Aorta (tissue), 5 donors: ENCODE results near the gene RNH1. TPM values are rescaled to one million over a fixed set of nuclear protein-coding genes. Genes with fewer than 3 reads are reported as not detected.
A peak's percentile ranks its signal among the peaks of the same experiment; 100 is the strongest.
"Not testable (repeated sequence)": the region's sequence is repeated elsewhere in the genome, so short reads cannot be mapped to it uniquely, and the experiment has no call there.

ENCODE experiments used
- ATAC-seq: fragments of 200-7000 bp; cut with Tn5 transposase; one replicate; pipeline ENCODE4 v1.9.1; 2022; ENCODE audit warnings: moderate library complexity; ENCODE audit not compliant: low FRiP score
- DNase-seq, 2 donors: peaks; one replicate each; pipeline ENCODE4 v3.0.0-alpha.2; 2020
- H3K27ac ChIP-seq, 2 donors: one replicate each; pipeline ENCODE4 v1.5.1; 2013; ENCODE audit warnings: low read length in 2 of 2, mild to moderate bottlenecking in 2 of 2, moderate library complexity in 2 of 2, control low read depth in 1 of 2, inconsistent platforms in 1 of 2, low read depth in 1 of 2
- H3K27me3 ChIP-seq, 2 donors: one replicate each; pipeline ENCODE4 v1.6.1; 2013; ENCODE audit warnings: control low read depth in 1 of 2, low read length in 1 of 2, mild to moderate bottlenecking in 1 of 2, moderate library complexity in 1 of 2; ENCODE audit not compliant: insufficient read depth in 2 of 2, control insufficient read depth in 1 of 2
- H3K36me3 ChIP-seq, 2 donors: one replicate each; pipeline ENCODE4 v1.6.1; 2013; ENCODE audit warnings: control low read depth in 1 of 2, low read length in 1 of 2, mild to moderate bottlenecking in 1 of 2; ENCODE audit not compliant: insufficient read depth in 2 of 2, control insufficient read depth in 1 of 2
- H3K4me1 ChIP-seq, 2 donors: one replicate each; pipeline ENCODE4 v1.6.1; 2013; ENCODE audit warnings: low read length in 2 of 2, control low read depth in 1 of 2, mild to moderate bottlenecking in 1 of 2, moderate library complexity in 1 of 2; ENCODE audit not compliant: insufficient read depth in 2 of 2, control insufficient read depth in 1 of 2
- H3K4me3 ChIP-seq, 2 donors: one replicate each; pipeline ENCODE4 v1.5.1; 2013; ENCODE audit warnings: low read length in 2 of 2, control low read depth in 1 of 2, mild to moderate bottlenecking in 1 of 2
- H3K9me3 ChIP-seq: one replicate; pipeline ENCODE4 v1.6.1; 2013; ENCODE audit warnings: mild to moderate bottlenecking, low read length; ENCODE audit not compliant: control insufficient read depth
- WGBS, 2 donors: extraction: QIAGEN DNeasy Blood & Tissue Kit; methylation state at CpG; one replicate each; pipeline ENCODE4 v1.1.7; 2013; 5-methylcytosine and 5-hydroxymethylcytosine counted together
- intact Hi-C, 2 donors: fragments of 100-400 bp; cut with DNase I; formaldehyde crosslinking; loops; one replicate each; pipeline versions ENCODE4 v1.14.2 to v1.15.0; 2022
- polyA plus RNA-seq, 2 donors: library from polyadenylated mRNA; stranded (reverse); fragments of 200-250 nt; gene quantifications; one replicate each; pipeline ENCODE4 v1.2.3, GENCODE V29; 2013
- total RNA-seq, 2 donors: library from RNA; stranded (reverse); fragmentation: NEBNext Ultra II Directional; extraction: Animal tissue kit (Norgen Biotek cat#: 25700); gene quantifications; one replicate each; pipeline ENCODE4 v1.2.1, GENCODE V29; 2021
- donor health status: healthy with polysubstance abuse.
- donor health status: Bipolar disorder and iron deficiency.
- donor health status: DM: no; HTN: no; CAD: no.
- donor health status: DM: no; HTN: no; CAD: no.
- donor health status: DM: yes; HTN: yes; CAD: no.

Gene RNH1
- total and polyA plus RNA-seq, 4 donors: 125 to 224 (median 165) TPM

- H3K9me3 ChIP-seq: no peaks in the 10 kb centered on the region
- no peak overlapping the region for H3K27ac ChIP-seq
- no peaks in the 10 kb centered on the region for H3K36me3 ChIP-seq
- H3K27me3 ChIP-seq: no peaks in the 10 kb centered on the region
- H3K4me1 ChIP-seq: no peaks in the 10 kb centered on the region
- H3K4me3 ChIP-seq: no peak overlapping the region
- intact Hi-C loops: no loop called here
- peak in 1 of 2 donors; percentile 73 for DNase-seq
- peak; percentile 20 for ATAC-seq
- WGBS, 2 donors: 67 to 71% methylated on average over 28 to 29 of the region's 29 CpGs
These were observed 22.0 kb upstream of the RNH1 start for GRCh38 chr11:528815-529727.

GRCh38 chr11:528166-528814, 21.2 kb upstream of the RNH1 start:
- ATAC-seq (peak; percentile 11), DNase-seq (peak in 1 of 2 donors; percentile 69)
- WGBS, 2 donors: 81 to 82% methylated on average over 30 of the region's 30 CpGs
- Histone ChIP-seq H3K4me1 (no peaks in the 10 kb centered on the region), H3K4me3 (no peak overlapping the region), H3K36me3 (no peaks in the 10 kb centered on the region), H3K27me3 (no peaks in the 10 kb centered on the region), H3K27ac (no peak overlapping the region), H3K9me3 (no peaks in the 10 kb centered on the region)
- intact Hi-C loops: no loop called here

GRCh38 chr11:526192-526591, 19.1 kb upstream of the RNH1 start:
- intact Hi-C loops: no loop called here
- DNase-seq (peak in 1 of 2 donors; percentile 70), ATAC-seq (no peak)
- H3K9me3 ChIP-seq: no peaks in the 10 kb centered on the region
- H3K36me3 ChIP-seq: no peaks in the 10 kb centered on the region
- no peaks in the 10 kb centered on the region for H3K4me1 ChIP-seq
- no peaks in the 10 kb centered on the region for H3K27me3 ChIP-seq
- WGBS, 2 donors: 79 to 81% methylated on average over 17 of the region's 17 CpGs
- no peak overlapping the region for H3K4me3 ChIP-seq
- H3K27ac ChIP-seq: no peak overlapping the region

GRCh38 chr11:521177-521688, 14.2 kb upstream of the RNH1 start:
- 84 to 89% methylated on average over 10 of the region's 10 CpGs for WGBS, 2 donors
- DNase-seq (no peak), ATAC-seq (no peak)
- H3K4me3 ChIP-seq: no peak overlapping the region
- intact Hi-C loops: no loop called here
- no peaks in the 10 kb centered on the region for H3K36me3 ChIP-seq
- no peaks in the 10 kb centered on the region for H3K9me3 ChIP-seq
- no peak overlapping the region for H3K27ac ChIP-seq
- H3K27me3 ChIP-seq: no peaks in the 10 kb centered on the region
- no peaks in the 10 kb centered on the region for H3K4me1 ChIP-seq

GRCh38 chr11:520428-521176, 13.6 kb upstream of the RNH1 start:
- no peak for ATAC-seq
- DNase-seq: peak in 1 of 2 donors; percentile 56
- Histone ChIP-seq H3K4me3 (no peak overlapping the region), H3K4me1 (no peaks in the 10 kb centered on the region), H3K27ac (no peak overlapping the region), H3K27me3 (no peaks in the 10 kb centered on the region), H3K9me3 (no peaks in the 10 kb centered on the region), H3K36me3 (no peaks in the 10 kb centered on the region)
- intact Hi-C loops: no loop called here
- 92 to 93% methylated on average over 39 of the region's 39 CpGs for WGBS, 2 donors

- H3K36me3 ChIP-seq: no peaks in the 10 kb centered on the region
- intact Hi-C loops: no loop called here
- ATAC-seq: peak; percentile 99
- H3K4me3 ChIP-seq: no peak overlapping the region
- 5 to 6% methylated on average over 41 to 74 of the region's 74 CpGs for WGBS, 2 donors
- peak overlapping the region in 1 of 2 donors; percentile 68 for H3K27ac ChIP-seq
- no peaks in the 10 kb centered on the region for H3K27me3 ChIP-seq
- H3K4me1 ChIP-seq: no peaks in the 10 kb centered on the region
- DNase-seq: peak; percentile 94 to 97
- no peaks in the 10 kb centered on the region for H3K9me3 ChIP-seq
These were observed 11.6 kb upstream of the RNH1 start for GRCh38 chr11:518463-519202.

GRCh38 chr11:516918-517685, 10.1 kb upstream of the RNH1 start:
- ATAC-seq, intact Hi-C loops, H3K27ac ChIP-seq, H3K4me3 ChIP-seq, DNase-seq, H3K4me1 ChIP-seq, H3K27me3 ChIP-seq, H3K9me3 ChIP-seq, H3K36me3 ChIP-seq: not testable (repeated sequence)
- 97% methylated on average over 42 to 43 of the region's 43 CpGs for WGBS, 2 donors
